GM23338 (cell line): ENCODE data around the gene VPS45. TPM values are rescaled to one million over a fixed set of nuclear protein-coding genes. Genes with fewer than 3 reads are reported as not detected.

Experiments
- ATAC-seq: fragments of 200-7000 bp; cut with Tn5 transposase; 3 replicates; pipeline ENCODE4 v1.9.1; 2020
- DNase-seq: peaks from one replicate; pipeline ENCODE4 v3.0.0-alpha.2; 2015; ENCODE audit warnings: low spot score
- H2AFZ ChIP-seq: fragments of 200-600 bp; sonication (generic); 2 replicates; pipeline ENCODE4 v1.8.0; 2016; ENCODE audit warnings: antibody characterized with exemption, mild to moderate bottlenecking, moderate library complexity
- H3F3A ChIP-seq: fragments of 200-600 bp; sonication (generic); replicated peaks from 2 replicates; pipeline ENCODE4 v1.8.0; 2017; ENCODE audit warnings: antibody characterized with exemption, mixed run types, low read depth
- H3K27ac ChIP-seq: fragments of 200-600 bp; sonication (generic); 2 replicates; pipeline ENCODE4 v1.6.1; 2016; ENCODE audit warnings: low read depth
- H3K27me3 ChIP-seq: fragments of 200-600 bp; sonication (generic); 2 replicates; pipeline ENCODE4 v1.8.0; 2016; ENCODE audit warnings: mild to moderate bottlenecking, mixed run types, moderate library complexity; ENCODE audit not compliant: insufficient read depth
- H3K36me3 ChIP-seq: fragments of 200-600 bp; sonication (generic); 2 replicates; pipeline ENCODE4 v1.8.0; 2016; ENCODE audit warnings: mild to moderate bottlenecking; ENCODE audit not compliant: insufficient read depth
- H3K4me1 ChIP-seq: fragments of 200-600 bp; sonication (generic); 2 replicates; pipeline ENCODE4 v1.8.0; 2016; ENCODE audit warnings: mild to moderate bottlenecking, moderate library complexity; ENCODE audit not compliant: insufficient read depth
- H3K4me2 ChIP-seq: fragments of 200-600 bp; sonication (generic); 2 replicates; pipeline ENCODE4 v1.7.1; 2017; ENCODE audit warnings: mixed run types
- H3K4me3 ChIP-seq: fragments of 200-600 bp; sonication (generic); 2 replicates; pipeline ENCODE4 v1.6.1; 2016; ENCODE audit warnings: mixed run types
- H3K79me2 ChIP-seq: fragments of 200-600 bp; sonication (generic); replicated peaks from 2 replicates; pipeline ENCODE4 v1.8.0; 2017; ENCODE audit warnings: mild to moderate bottlenecking; ENCODE audit not compliant: insufficient read depth
- H3K9me2 ChIP-seq: fragments of 200-600 bp; sonication (generic); 2 replicates; pipeline ENCODE4 v1.8.0; 2017; ENCODE audit not compliant: insufficient read depth
- H4K20me1 ChIP-seq: fragments of 200-600 bp; sonication (generic); replicated peaks from 2 replicates; pipeline ENCODE4 v1.8.0; 2017; ENCODE audit warnings: mild to moderate bottlenecking; ENCODE audit not compliant: insufficient read depth
- H3K27ac Mint-ChIP-seq: 2 replicates; pipeline ENCODE4 v1.8.0; 2020; ENCODE audit warnings: inconsistent platforms, mild to moderate bottlenecking, moderate library complexity, mixed read lengths
- H3K27me3 Mint-ChIP-seq: 3 replicates; pipeline ENCODE4 v1.8.0; 2022; ENCODE audit warnings: low read depth, mild to moderate bottlenecking, moderate library complexity, mixed read lengths, inconsistent platforms; ENCODE audit not compliant: insufficient read depth, poor library complexity
- H3K36me3 Mint-ChIP-seq: 3 replicates; pipeline ENCODE4 v1.8.0; 2021; ENCODE audit warnings: low read depth, mild to moderate bottlenecking, inconsistent platforms, moderate library complexity, mixed read lengths
- H3K4me1 Mint-ChIP-seq: 3 replicates; pipeline ENCODE4 v1.8.0; 2020; ENCODE audit warnings: mild to moderate bottlenecking, inconsistent platforms, mixed read lengths
- H3K4me3 Mint-ChIP-seq: 3 replicates; pipeline ENCODE4 v1.8.0; 2021; ENCODE audit warnings: moderate library complexity, mild to moderate bottlenecking, inconsistent platforms, mixed read lengths
- H3K9me3 Mint-ChIP-seq: 3 replicates; pipeline ENCODE4 v1.8.0; 2020; ENCODE audit warnings: moderate library complexity, mild to moderate bottlenecking, inconsistent platforms, mixed read lengths
- CREB1 ChIP-seq: fragments of 250-450 bp; sonication (Bioruptor Pico); IDR thresholded peaks from 2 replicates; pipeline ENCODE4 v1.5.0; 2020; ENCODE audit warnings: low read depth, mild to moderate bottlenecking, moderate library complexity
- EZH2 ChIP-seq: fragments of 200-600 bp; sonication (generic); IDR thresholded peaks from one replicate; pipeline ENCODE4 v1.8.0; 2017; ENCODE audit warnings: antibody characterized with exemption, mild to moderate bottlenecking, low read depth; ENCODE audit not compliant: unreplicated experiment
- EZH2phosphoT487 ChIP-seq: fragments of 200-600 bp; sonication (generic); IDR thresholded peaks from one replicate; pipeline ENCODE4 v1.8.1; 2018; ENCODE audit warnings: antibody characterized with exemption; ENCODE audit not compliant: unreplicated experiment
- JUNB ChIP-seq: IDR thresholded peaks from one replicate; pipeline ENCODE4 v1.6.1; 2016; ENCODE audit warnings: antibody characterized with exemption; ENCODE audit not compliant: unreplicated experiment
- NANOG ChIP-seq: IDR thresholded peaks from 2 replicates; pipeline ENCODE4 v1.6.1; 2016; ENCODE audit warnings: antibody characterized with exemption, borderline replicate concordance
- POLR2AphosphoS5 ChIP-seq: IDR thresholded peaks from 2 replicates; pipeline ENCODE4 v1.6.1; 2016; ENCODE audit warnings: antibody characterized with exemption, low read depth
- STAT1 ChIP-seq: IDR thresholded peaks from one replicate; pipeline ENCODE4 v1.6.1; 2016; ENCODE audit warnings: antibody characterized with exemption; ENCODE audit not compliant: unreplicated experiment
- ZNF114 ChIP-seq: fragments of 250-450 bp; sonication (Bioruptor Pico); IDR thresholded peaks from 2 replicates; pipeline ENCODE4 v1.5.0; 2020; ENCODE audit warnings: mild to moderate bottlenecking, moderate library complexity
- ZNF331 ChIP-seq: fragments of 250-450 bp; sonication (Bioruptor Pico); IDR thresholded peaks from 2 replicates; pipeline ENCODE4 v1.5.0; 2020; ENCODE audit warnings: low read depth, mild to moderate bottlenecking, moderate library complexity
- polyA plus RNA-seq: library from polyadenylated mRNA; unstranded; fragments of >200 nt; fragmentation: Nextera tagmentation; extraction: Ambion mirVana; gene quantifications from 2 replicates; pipeline ENCODE4 v1.2.1, GENCODE V29; 2016
- total RNA-seq: library from RNA; depleted of rRNA; stranded (reverse); fragments of >200 nt; shearing (Covaris generic); gene quantifications from 2 replicates; pipeline ENCODE4 v1.2.3, GENCODE V29; 2014
- TF ChIP-seq, protein P1 (sequence below), 2 experiments: fragments of 200-600 bp in 1 of 2; sonication (generic) in 1 of 2; conservative IDR thresholded peaks; 2 replicates each; pipeline versions ENCODE4 v1.5.1 to v1.6.1; 2016 to 2017; ENCODE audit warnings: antibody characterized with exemption in 2 of 2, low read depth in 2 of 2, mild to moderate bottlenecking in 2 of 2, moderate library complexity in 1 of 2
- TF ChIP-seq, protein P2 (sequence below): fragments of 250-450 bp; sonication (Bioruptor Pico); IDR thresholded peaks from 2 replicates; pipeline ENCODE4 v1.5.0; 2020; ENCODE audit warnings: mild to moderate bottlenecking, moderate library complexity
- TF ChIP-seq, protein P3 (sequence below): IDR thresholded peaks from one replicate; pipeline ENCODE4 v1.6.1; 2018; ENCODE audit warnings: antibody characterized with exemption; ENCODE audit not compliant: unreplicated experiment
- TF ChIP-seq, protein P4 (sequence below): IDR thresholded peaks from 2 replicates; pipeline ENCODE4 v1.6.1; 2016; ENCODE audit warnings: antibody characterized with exemption

Gene VPS45
- total and polyA plus RNA-seq, 2 experiments from 2014 or later: 23.5 to 37.5 TPM

DNA sequence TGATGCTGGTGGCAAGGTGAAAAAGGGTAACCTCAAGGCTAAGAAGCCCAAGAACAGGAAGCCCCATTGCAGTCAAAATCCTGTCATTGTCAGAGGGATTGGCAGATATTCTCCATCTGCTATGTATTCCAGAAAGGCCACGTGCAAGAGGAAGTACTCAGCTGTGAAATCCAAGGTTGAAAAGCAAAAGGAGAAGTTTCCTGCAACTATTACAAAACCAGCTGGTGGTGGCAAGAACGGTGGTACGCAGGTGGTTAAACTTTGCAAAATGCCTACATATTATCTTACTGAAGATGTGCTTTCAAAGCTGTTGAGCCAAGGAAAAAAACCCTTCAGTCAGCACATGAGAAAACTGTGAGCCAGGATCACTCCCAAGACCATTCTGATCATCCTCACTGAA is 13.7 kb upstream of the VPS45 start:
- no peaks in the 10 kb centered on the region for H3K79me2 ChIP-seq
- no peak for ATAC-seq
- H3K4me3 ChIP-seq: no peak overlapping the region
- H3K36me3 ChIP-seq: no peaks in the 10 kb centered on the region
- H3K4me2 ChIP-seq: no peak overlapping the region
- no peaks in the 10 kb centered on the region for H3K36me3 Mint-ChIP-seq
- TF ChIP-seq ZNF114 (CRISPR knock-in tag) (no peak), STAT1 (no peak), EZH2 (no peak), NANOG (no peak), JUNB (no peak), CREB1 (CRISPR knock-in tag) (no peak), ZNF331 (no peak), POLR2AphosphoS5 (no peak), EZH2phosphoT487 (no peak)
- TF ChIP-seq, protein P1, sequence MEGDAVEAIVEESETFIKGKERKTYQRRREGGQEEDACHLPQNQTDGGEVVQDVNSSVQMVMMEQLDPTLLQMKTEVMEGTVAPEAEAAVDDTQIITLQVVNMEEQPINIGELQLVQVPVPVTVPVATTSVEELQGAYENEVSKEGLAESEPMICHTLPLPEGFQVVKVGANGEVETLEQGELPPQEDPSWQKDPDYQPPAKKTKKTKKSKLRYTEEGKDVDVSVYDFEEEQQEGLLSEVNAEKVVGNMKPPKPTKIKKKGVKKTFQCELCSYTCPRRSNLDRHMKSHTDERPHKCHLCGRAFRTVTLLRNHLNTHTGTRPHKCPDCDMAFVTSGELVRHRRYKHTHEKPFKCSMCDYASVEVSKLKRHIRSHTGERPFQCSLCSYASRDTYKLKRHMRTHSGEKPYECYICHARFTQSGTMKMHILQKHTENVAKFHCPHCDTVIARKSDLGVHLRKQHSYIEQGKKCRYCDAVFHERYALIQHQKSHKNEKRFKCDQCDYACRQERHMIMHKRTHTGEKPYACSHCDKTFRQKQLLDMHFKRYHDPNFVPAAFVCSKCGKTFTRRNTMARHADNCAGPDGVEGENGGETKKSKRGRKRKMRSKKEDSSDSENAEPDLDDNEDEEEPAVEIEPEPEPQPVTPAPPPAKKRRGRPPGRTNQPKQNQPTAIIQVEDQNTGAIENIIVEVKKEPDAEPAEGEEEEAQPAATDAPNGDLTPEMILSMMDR (conservative IDR thresholded peaks at IDR 0.05; ENCODE audit: low read depth in 2 of 2): no peak
- TF ChIP-seq, protein P2, sequence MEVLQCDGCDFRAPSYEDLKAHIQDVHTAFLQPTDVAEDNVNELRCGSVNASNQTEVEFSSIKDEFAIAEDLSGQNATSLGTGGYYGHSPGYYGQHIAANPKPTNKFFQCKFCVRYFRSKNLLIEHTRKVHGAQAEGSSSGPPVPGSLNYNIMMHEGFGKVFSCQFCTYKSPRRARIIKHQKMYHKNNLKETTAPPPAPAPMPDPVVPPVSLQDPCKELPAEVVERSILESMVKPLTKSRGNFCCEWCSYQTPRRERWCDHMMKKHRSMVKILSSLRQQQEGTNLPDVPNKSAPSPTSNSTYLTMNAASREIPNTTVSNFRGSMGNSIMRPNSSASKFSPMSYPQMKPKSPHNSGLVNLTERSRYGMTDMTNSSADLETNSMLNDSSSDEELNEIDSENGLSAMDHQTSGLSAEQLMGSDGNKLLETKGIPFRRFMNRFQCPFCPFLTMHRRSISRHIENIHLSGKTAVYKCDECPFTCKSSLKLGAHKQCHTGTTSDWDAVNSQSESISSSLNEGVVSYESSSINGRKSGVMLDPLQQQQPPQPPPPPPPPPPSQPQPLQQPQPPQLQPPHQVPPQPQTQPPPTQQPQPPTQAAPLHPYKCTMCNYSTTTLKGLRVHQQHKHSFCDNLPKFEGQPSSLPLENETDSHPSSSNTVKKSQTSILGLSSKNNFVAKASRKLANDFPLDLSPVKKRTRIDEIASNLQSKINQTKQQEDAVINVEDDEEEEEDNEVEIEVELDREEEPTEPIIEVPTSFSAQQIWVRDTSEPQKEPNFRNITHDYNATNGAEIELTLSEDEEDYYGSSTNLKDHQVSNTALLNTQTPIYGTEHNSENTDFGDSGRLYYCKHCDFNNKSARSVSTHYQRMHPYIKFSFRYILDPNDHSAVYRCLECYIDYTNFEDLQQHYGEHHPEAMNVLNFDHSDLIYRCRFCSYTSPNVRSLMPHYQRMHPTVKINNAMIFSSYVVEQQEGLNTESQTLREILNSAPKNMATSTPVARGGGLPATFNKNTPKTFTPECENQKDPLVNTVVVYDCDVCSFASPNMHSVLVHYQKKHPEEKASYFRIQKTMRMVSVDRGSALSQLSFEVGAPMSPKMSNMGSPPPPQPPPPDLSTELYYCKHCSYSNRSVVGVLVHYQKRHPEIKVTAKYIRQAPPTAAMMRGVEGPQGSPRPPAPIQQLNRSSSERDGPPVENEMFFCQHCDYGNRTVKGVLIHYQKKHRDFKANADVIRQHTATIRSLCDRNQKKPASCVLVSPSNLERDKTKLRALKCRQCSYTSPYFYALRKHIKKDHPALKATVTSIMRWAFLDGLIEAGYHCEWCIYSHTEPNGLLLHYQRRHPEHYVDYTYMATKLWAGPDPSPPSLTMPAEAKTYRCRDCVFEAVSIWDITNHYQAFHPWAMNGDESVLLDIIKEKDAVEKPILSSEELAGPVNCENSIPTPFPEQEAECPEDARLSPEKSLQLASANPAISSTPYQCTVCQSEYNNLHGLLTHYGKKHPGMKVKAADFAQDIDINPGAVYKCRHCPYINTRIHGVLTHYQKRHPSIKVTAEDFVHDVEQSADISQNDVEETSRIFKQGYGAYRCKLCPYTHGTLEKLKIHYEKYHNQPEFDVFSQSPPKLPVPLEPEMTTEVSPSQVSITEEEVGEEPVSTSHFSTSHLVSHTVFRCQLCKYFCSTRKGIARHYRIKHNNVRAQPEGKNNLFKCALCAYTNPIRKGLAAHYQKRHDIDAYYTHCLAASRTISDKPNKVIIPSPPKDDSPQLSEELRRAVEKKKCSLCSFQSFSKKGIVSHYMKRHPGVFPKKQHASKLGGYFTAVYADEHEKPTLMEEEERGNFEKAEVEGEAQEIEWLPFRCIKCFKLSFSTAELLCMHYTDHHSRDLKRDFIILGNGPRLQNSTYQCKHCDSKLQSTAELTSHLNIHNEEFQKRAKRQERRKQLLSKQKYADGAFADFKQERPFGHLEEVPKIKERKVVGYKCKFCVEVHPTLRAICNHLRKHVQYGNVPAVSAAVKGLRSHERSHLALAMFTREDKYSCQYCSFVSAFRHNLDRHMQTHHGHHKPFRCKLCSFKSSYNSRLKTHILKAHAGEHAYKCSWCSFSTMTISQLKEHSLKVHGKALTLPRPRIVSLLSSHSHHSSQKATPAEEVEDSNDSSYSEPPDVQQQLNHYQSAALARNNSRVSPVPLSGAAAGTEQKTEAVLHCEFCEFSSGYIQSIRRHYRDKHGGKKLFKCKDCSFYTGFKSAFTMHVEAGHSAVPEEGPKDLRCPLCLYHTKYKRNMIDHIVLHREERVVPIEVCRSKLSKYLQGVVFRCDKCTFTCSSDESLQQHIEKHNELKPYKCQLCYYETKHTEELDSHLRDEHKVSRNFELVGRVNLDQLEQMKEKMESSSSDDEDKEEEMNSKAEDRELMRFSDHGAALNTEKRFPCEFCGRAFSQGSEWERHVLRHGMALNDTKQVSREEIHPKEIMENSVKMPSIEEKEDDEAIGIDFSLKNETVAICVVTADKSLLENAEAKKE (CRISPR knock-in tag): no peak
- TF ChIP-seq, protein P3, sequence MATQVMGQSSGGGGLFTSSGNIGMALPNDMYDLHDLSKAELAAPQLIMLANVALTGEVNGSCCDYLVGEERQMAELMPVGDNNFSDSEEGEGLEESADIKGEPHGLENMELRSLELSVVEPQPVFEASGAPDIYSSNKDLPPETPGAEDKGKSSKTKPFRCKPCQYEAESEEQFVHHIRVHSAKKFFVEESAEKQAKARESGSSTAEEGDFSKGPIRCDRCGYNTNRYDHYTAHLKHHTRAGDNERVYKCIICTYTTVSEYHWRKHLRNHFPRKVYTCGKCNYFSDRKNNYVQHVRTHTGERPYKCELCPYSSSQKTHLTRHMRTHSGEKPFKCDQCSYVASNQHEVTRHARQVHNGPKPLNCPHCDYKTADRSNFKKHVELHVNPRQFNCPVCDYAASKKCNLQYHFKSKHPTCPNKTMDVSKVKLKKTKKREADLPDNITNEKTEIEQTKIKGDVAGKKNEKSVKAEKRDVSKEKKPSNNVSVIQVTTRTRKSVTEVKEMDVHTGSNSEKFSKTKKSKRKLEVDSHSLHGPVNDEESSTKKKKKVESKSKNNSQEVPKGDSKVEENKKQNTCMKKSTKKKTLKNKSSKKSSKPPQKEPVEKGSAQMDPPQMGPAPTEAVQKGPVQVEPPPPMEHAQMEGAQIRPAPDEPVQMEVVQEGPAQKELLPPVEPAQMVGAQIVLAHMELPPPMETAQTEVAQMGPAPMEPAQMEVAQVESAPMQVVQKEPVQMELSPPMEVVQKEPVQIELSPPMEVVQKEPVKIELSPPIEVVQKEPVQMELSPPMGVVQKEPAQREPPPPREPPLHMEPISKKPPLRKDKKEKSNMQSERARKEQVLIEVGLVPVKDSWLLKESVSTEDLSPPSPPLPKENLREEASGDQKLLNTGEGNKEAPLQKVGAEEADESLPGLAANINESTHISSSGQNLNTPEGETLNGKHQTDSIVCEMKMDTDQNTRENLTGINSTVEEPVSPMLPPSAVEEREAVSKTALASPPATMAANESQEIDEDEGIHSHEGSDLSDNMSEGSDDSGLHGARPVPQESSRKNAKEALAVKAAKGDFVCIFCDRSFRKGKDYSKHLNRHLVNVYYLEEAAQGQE: no peak
- TF ChIP-seq, protein P4, sequence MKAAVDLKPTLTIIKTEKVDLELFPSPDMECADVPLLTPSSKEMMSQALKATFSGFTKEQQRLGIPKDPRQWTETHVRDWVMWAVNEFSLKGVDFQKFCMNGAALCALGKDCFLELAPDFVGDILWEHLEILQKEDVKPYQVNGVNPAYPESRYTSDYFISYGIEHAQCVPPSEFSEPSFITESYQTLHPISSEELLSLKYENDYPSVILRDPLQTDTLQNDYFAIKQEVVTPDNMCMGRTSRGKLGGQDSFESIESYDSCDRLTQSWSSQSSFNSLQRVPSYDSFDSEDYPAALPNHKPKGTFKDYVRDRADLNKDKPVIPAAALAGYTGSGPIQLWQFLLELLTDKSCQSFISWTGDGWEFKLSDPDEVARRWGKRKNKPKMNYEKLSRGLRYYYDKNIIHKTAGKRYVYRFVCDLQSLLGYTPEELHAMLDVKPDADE: no peak
- H3K4me1 Mint-ChIP-seq: peaks cover 7% of the 10 kb centered on the region
- no peaks in the 10 kb centered on the region for H3K9me3 Mint-ChIP-seq
- no peak overlapping the region for H3K4me3 Mint-ChIP-seq
- H3K9me2 ChIP-seq: no peaks in the 10 kb centered on the region
- no peak overlapping the region for H3K27ac ChIP-seq
- no peaks in the 10 kb centered on the region for H3K27me3 Mint-ChIP-seq
- H3K27me3 ChIP-seq: no peaks in the 10 kb centered on the region
- no peaks in the 10 kb centered on the region; the same call in 1 of the 2 replicates for H3K4me1 ChIP-seq
- no peak overlapping the region; the same call in 1 of the 2 replicates for H2AFZ ChIP-seq
- H4K20me1 ChIP-seq: no peaks in the 10 kb centered on the region
- DNase-seq: no peak
- no peak overlapping the region for H3K27ac Mint-ChIP-seq
- H3F3A ChIP-seq: no peaks in the 10 kb centered on the region
